ENCODE results near the gene RNF220.
"Not testable (repeated sequence)": the region's sequence is repeated elsewhere in the genome, so short reads cannot be mapped to it uniquely, and the experiment has no call there.

RNF220 gene

GRCh38 chr1:44554706-44555105 is 149.7 kb downstream of the RNF220 start:
- DNase-seq: no peak

DNA sequence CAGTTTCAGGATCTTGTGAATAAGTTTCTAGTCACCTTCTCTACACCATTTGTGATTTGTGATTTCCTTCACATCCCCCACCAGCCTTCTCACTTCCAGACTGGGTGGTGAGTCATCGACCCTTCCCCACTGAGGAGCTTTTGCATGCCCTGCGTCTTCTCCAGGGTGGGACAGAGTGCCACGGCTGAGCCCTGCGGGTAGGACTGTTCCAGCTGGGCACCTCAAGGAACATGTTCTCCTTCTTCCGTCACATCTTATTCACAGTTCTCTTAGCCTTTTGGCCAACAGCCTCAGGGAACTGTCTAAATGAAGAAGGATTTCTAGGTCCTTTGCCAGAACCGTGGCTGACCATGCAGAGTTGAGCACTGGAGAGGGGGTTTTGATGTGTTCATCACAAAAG is 152.7 kb downstream of the RNF220 start:
- no peak for DNase-seq

- no peak for DNase-seq
Observed at GRCh38 chr1:44558883-44559282, 153.8 kb downstream of the RNF220 start.

- no peak for DNase-seq
Observed at GRCh38 chr1:44559330-44559729, 154.3 kb downstream of the RNF220 start.

- no peak for DNase-seq
Observed at GRCh38 chr1:44559913-44560312, 154.9 kb downstream of the RNF220 start.

- DNase-seq: not testable (repeated sequence)
Observed at GRCh38 chr1:44560696-44561095, 155.6 kb downstream of the RNF220 start.

- no peak for DNase-seq
Observed at GRCh38 chr1:44565259-44565750, 160.2 kb downstream of the RNF220 start.

DNA sequence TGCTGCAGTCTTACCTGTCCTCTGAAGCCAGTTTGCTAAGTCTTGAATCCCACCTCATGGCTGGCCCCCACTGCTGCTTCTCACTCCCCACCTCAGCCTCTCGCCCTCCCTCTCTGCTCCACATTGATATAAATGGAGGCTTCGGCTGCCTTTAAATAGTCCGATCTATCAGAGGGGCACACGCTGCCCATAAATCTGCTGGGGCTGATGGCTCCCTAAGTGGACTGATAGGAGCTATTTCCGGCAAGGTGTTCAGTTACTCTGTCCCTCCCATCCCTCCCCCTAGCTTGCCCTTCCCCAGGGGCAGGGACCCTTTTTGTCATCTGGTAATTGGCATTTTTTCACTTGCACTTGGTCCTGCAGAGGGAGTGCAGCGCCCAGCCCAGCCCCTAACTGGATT is 160.8 kb downstream of the RNF220 start:
- DNase-seq: no peak

DNA sequence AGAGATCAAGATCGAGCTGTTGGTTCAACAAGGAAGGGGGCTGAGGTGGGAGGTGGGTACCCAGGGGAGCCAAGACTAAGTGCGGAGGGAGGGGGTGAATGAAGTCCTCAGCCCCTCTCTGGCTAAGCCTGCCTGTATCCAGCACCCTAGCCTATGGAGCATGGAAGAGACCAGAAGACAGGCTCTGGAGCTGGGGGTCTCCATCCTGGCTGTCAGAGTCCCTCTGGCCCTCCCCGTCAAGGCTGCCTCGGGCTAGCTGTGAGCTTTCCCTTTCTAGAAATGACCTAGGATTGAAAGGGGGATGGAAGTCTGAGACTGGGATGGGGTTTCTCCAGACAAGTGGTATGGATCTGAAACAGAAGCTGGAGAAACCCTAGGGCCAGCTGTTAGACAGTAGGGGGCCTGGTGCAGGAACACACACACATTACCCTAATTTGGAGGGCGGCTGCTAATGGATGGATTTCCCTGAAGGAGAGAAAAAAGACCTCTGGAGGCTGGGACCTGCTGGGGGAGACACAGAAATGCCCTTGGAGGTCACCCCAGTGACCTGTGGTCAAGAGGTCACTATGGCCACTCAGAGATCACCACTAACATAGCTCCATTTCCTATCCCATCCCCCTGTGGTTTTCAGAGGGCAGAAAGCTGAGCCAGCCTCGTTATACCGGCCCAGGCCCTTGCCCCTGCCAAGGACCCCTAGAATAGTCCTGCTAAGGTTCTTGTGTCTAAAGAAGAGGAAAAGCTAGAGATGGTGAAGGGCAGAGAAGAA is 161.4 kb downstream of the RNF220 start:
- no peak for DNase-seq

- no peak for DNase-seq
Observed at GRCh38 chr1:44568128-44568900, 163.3 kb downstream of the RNF220 start.

DNA sequence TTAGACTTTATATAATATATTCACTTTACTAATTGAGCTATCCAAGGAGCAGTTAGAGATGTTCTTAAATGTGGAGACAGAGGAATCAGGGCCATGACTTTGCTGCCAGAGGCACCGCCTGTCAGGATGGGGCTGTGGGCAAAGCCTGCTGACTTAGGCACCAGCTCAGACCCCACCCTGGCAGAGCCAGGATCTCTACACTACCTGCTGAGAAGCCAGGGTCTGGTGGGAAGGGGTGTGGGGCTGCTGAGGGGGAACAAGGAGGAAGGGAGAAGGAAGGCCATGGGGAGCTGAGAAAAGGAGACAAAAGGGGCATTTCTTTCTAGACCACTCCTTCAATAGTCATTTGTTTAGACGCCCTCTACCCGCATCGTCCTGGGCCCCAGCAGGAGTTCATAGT is 164.4 kb downstream of the RNF220 start:
- DNase-seq: no peak

GRCh38 chr1:44571712-44572571 is 166.9 kb downstream of the RNF220 start:
- DNase-seq: no peak

GRCh38 chr1:44572572-44572879 is 167.5 kb downstream of the RNF220 start:
- DNase-seq: no peak

DNA sequence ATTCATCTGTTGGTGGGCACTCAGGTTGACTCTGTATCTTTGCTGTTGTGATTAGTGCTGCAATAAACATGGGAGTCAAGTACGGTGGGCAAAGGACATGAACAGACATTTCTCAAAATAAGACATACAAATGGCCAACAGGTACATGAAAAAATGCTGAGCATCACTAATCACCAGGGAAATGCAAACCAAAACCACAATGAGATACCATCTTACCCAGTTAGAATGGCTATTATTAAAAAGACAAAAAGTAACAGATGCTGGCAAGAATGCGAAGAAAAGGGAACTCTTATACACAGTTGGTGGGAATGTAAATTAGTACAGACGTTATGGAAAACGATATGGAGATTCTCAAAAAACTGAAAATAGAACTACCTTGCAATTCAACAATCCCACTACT is 170.3 kb downstream of the RNF220 start:
- DNase-seq: no peak

GRCh38 chr1:44576456-44577150 is 171.5 kb downstream of the RNF220 start:
- no peak for DNase-seq

DNA sequence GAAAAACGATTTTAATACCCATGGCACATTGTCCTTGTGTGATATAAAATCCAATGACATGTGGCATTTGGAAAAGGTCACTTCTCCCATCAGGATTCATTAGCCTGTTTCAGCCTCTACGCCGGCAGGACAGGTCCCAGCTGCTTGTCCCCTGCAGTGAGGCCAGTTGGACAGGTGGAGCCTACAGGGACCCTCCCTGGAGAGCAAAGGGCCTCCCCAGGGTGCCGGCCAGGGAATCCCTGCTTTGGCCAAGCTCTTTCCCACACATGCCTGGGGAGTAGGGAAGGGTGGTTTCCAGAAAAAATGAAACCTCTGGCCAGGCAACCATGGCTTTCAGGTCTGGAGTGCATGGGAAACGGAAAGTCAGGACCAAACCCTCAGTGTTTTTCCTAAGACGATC is 176.2 kb downstream of the RNF220 start:
- no peak for DNase-seq

- DNase-seq: no peak
Observed at GRCh38 chr1:44584167-44584566, 179.1 kb downstream of the RNF220 start.

GRCh38 chr1:44585315-44585920 is 180.4 kb downstream of the RNF220 start:
- no peak for DNase-seq

DNA sequence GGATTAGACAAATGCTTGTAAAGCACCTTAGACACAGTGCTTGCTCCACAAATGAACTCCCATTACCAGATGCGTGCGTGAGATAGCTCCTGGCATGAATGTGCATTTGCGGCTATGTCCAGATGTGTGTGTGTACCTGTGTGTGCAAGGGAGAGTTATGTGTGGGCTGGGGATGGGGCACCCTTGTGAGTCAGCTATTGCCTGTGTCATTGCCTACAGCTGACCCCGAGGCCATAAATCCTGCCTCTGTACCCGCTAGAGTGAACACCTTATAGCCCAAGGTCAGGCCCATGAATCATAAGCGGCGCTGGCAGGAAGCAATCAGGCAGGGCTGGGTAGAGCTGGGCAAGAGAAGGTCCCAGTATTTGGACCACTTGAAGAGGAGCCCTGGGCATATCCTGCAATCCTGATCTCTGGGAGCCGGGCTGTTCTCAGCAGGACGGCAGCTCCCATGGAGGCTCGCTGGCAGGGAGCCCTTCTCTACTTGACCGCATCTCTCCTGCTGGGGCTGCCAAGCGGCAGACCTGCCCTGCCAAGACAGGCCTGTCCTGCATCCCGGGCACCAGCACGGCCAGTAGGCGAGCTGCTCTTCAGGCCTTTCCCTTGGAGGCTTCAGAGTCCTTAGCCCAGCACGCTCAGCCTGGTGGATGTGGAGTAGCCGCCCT is 182.9 kb downstream of the RNF220 start:
- DNase-seq: no peak

GRCh38 chr1:44588551-44589210 is 183.6 kb downstream of the RNF220 start:
- no peak for DNase-seq

DNA sequence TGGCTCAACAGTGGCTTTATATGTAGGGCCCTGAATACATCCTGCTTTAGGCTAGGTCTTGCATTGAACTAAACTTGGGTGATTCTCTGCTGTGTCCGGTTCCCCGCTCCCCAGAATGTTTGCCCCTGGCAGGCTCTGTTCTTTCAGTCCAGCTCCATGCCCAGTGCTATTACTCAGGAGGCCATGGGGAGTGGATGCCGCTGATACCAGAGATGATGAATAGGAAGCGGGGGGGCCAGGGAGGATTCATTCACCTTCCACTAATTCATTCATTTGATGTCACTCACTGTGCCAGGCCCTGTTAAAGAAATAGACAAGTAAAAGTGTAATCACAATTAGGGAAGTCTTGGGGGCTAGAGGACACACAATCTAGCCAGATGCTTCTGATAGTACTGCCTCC is 185.4 kb downstream of the RNF220 start:
- no peak for DNase-seq

Data from cerebellar nuclear complex (tissue), 1 donor.